ENCODE measurements around the gene ACTN4.

ACTN4 gene

DNA sequence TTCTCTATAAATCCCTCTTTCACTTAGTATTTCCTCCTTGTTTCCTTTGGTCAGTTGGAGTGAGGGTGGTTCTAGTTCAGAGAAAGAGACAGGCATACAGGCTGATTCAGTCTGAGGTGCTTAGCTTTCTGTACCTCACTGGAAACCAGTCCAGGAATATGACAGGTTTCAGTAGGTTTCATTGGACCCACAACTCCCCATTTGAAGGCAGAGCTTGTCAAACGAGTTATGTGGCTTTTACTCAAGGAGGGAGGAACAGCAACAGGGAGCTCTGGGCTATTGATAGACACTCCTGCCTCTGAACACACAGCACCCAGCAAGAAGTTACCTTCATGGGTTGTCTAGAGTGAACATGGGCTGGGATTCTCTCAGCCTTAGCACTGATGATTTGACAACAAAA lies 14.5 kb downstream of the ACTN4 start:
- in situ Hi-C loops (cut with HindIII; ENCODE audit: low pct_ligation_motif_present, low sequenced_read_pairs), result no loop called here
- no peaks in the 10 kb centered on the region for H3K36me3 ChIP-seq (replicated peaks)
- H3K27me3 ChIP-seq (replicated peaks), result no peaks in the 10 kb centered on the region
- TF ChIP-seq CTCF (IDR thresholded peaks at IDR 0.05; ENCODE audit: low read depth, low read length, missing control alignments), result no peak
- H3K27ac ChIP-seq, result no peak overlapping the region
- H3K4me3 ChIP-seq (ENCODE audit: low read depth, low read length), result no peak overlapping the region
- no peak for DNase-seq

- TF ChIP-seq CTCF (IDR thresholded peaks at IDR 0.05; ENCODE audit: low read depth, low read length, missing control alignments), result no peak
- H3K36me3 ChIP-seq (replicated peaks), result no peaks in the 10 kb centered on the region
- DNase-seq, result no peak
- in situ Hi-C loops (cut with HindIII; ENCODE audit: low pct_ligation_motif_present, low sequenced_read_pairs), result no loop called here
- no peak overlapping the region for H3K4me3 ChIP-seq (ENCODE audit: low read depth, low read length)
- no peaks in the 10 kb centered on the region for H3K27me3 ChIP-seq (replicated peaks)
- H3K27ac ChIP-seq, result no peak overlapping the region
Measured at GRCh38 chr19:38662537-38663155, 15.2 kb downstream of the ACTN4 start.

GRCh38 chr19:38663156-38663651 lies 15.8 kb downstream of the ACTN4 start:
- no peak overlapping the region for H3K4me3 ChIP-seq (ENCODE audit: low read depth, low read length)
- H3K27ac ChIP-seq, result no peak overlapping the region
- TF ChIP-seq CTCF (IDR thresholded peaks at IDR 0.05; ENCODE audit: low read depth, low read length, missing control alignments), result no peak

GRCh38 chr19:38663957-38664502 lies 16.6 kb downstream of the ACTN4 start:
- no peak for DNase-seq
- peak overlapping the region; percentile 13 for H3K27ac ChIP-seq
- in situ Hi-C loops (cut with HindIII; ENCODE audit: low pct_ligation_motif_present, low sequenced_read_pairs), result no loop called here
- no peak overlapping the region for H3K4me3 ChIP-seq (ENCODE audit: low read depth, low read length)
- no peak for TF ChIP-seq CTCF (IDR thresholded peaks at IDR 0.05; ENCODE audit: low read depth, low read length, missing control alignments)
- no peaks in the 10 kb centered on the region for H3K36me3 ChIP-seq (replicated peaks)
- H3K27me3 ChIP-seq (replicated peaks), result no peaks in the 10 kb centered on the region

More at GRCh38 chr19:38663156-38663651, 15.8 kb downstream of the ACTN4 start:
- no peaks in the 10 kb centered on the region for H3K27me3 ChIP-seq (replicated peaks)
- in situ Hi-C loops (cut with HindIII; ENCODE audit: low pct_ligation_motif_present, low sequenced_read_pairs), result no loop called here
- no peaks in the 10 kb centered on the region for H3K36me3 ChIP-seq (replicated peaks)
- DNase-seq, result no peak

- H3K36me3 ChIP-seq (replicated peaks), result no peaks in the 10 kb centered on the region
- in situ Hi-C loops (cut with HindIII; ENCODE audit: low pct_ligation_motif_present, low sequenced_read_pairs), result no loop called here
- H3K27me3 ChIP-seq (replicated peaks), result no peaks in the 10 kb centered on the region
- H3K4me3 ChIP-seq (ENCODE audit: low read depth, low read length), result no peak overlapping the region
- no peak for DNase-seq
- no peak overlapping the region for H3K27ac ChIP-seq
- TF ChIP-seq CTCF (IDR thresholded peaks at IDR 0.05; ENCODE audit: low read depth, low read length, missing control alignments), result no peak
Measured at GRCh38 chr19:38664503-38665211, 17.2 kb downstream of the ACTN4 start.

Measured in brain microvascular endothelial cell (primary cell).